ENCODE results near the gene CCNQ.

CCNQ gene

DNA sequence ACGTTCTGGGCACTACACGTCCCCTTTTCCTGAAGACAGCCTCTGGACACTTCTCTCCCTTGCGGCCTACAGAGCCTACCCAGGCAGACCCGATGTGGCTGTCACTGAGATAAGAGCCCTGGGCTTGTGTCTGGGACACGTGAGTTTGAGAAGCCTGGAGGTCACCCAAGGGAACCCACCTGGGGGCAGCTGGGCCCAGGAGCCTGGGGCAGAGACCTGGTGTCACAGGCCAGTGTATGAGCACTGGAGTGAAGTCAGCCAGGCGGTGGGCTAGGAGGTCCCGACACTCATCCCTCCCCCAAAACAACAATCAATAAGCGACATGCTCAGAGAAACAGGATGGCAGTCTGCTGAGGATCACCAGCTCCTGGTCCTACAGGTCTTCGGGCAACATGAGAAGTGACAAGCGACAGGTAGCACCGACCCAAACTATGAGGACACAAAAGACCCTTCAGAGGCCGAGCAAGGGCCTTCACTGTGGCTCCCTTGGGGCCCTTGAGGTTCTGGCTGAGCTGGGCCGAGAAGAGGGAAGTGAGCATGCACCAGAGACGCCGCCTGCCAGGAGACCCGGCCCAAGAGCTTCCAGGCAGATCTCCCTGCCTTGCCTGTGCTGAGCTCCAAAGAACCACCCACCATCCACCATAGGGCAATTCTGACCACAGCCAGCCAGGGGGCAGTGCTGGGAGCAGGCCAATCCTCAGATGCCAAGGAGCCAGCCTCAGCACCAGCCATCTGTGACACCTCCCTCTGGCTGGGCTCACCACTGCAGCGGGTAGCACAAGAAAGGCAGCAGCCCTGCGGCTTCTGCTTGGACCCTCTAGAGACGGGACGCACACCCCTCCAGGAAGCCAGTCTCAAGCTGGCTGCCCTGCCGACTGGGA is 37.1 kb upstream of the CCNQ start (continued):
- peak; percentile 45; the same call in 1 of the 2 replicates for TF ChIP-seq SP2 (tag by site-specific recombination; IDR thresholded peaks at IDR 0.05)
- TF ChIP-seq OSR2 (tag by site-specific recombination; IDR thresholded peaks at IDR 0.05), result no peak
- no peak for TF ChIP-seq ZNF112 (tag by site-specific recombination; IDR thresholded peaks at IDR 0.05)
- TF ChIP-seq ZNF585B (tag by site-specific recombination; IDR thresholded peaks at IDR 0.05), result no peak
- TF ChIP-seq ZNF132 (tag by site-specific recombination; IDR thresholded peaks at IDR 0.05; ENCODE audit: borderline replicate concordance), result no peak
- TF ChIP-seq, protein P1, sequence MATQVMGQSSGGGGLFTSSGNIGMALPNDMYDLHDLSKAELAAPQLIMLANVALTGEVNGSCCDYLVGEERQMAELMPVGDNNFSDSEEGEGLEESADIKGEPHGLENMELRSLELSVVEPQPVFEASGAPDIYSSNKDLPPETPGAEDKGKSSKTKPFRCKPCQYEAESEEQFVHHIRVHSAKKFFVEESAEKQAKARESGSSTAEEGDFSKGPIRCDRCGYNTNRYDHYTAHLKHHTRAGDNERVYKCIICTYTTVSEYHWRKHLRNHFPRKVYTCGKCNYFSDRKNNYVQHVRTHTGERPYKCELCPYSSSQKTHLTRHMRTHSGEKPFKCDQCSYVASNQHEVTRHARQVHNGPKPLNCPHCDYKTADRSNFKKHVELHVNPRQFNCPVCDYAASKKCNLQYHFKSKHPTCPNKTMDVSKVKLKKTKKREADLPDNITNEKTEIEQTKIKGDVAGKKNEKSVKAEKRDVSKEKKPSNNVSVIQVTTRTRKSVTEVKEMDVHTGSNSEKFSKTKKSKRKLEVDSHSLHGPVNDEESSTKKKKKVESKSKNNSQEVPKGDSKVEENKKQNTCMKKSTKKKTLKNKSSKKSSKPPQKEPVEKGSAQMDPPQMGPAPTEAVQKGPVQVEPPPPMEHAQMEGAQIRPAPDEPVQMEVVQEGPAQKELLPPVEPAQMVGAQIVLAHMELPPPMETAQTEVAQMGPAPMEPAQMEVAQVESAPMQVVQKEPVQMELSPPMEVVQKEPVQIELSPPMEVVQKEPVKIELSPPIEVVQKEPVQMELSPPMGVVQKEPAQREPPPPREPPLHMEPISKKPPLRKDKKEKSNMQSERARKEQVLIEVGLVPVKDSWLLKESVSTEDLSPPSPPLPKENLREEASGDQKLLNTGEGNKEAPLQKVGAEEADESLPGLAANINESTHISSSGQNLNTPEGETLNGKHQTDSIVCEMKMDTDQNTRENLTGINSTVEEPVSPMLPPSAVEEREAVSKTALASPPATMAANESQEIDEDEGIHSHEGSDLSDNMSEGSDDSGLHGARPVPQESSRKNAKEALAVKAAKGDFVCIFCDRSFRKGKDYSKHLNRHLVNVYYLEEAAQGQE (tag by site-specific recombination; IDR thresholded peaks at IDR 0.05), result no peak
- TF ChIP-seq MZF1 (tag by site-specific recombination; IDR thresholded peaks at IDR 0.05; ENCODE audit: borderline replicate concordance), result no peak
- TF ChIP-seq, protein P2, sequence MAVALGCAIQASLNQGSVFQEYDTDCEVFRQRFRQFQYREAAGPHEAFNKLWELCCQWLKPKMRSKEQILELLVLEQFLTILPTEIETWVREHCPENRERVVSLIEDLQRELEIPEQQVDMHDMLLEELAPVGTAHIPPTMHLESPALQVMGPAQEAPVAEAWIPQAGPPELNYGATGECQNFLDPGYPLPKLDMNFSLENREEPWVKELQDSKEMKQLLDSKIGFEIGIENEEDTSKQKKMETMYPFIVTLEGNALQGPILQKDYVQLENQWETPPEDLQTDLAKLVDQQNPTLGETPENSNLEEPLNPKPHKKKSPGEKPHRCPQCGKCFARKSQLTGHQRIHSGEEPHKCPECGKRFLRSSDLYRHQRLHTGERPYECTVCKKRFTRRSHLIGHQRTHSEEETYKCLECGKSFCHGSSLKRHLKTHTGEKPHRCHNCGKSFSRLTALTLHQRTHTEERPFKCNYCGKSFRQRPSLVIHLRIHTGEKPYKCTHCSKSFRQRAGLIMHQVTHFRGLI (tag by site-specific recombination; IDR thresholded peaks at IDR 0.05), result peak; percentile 64
- no peak for TF ChIP-seq PRDM1 (tag by site-specific recombination; IDR thresholded peaks at IDR 0.05)
- no peak for TF ChIP-seq ZNF37A (tag by site-specific recombination; IDR thresholded peaks at IDR 0.05)
- TF ChIP-seq ZNF621 (tag by site-specific recombination; IDR thresholded peaks at IDR 0.05), result no peak
- TF ChIP-seq GLIS1 (tag by site-specific recombination; IDR thresholded peaks at IDR 0.05), result no peak
- TF ChIP-seq ZNF654 (tag by site-specific recombination; IDR thresholded peaks at IDR 0.05; ENCODE audit: low read depth), result peak; percentile 14; the same call in 1 of the 2 replicates
- no peak for TF ChIP-seq ZNF354C (tag by site-specific recombination; IDR thresholded peaks at IDR 0.05; ENCODE audit: borderline replicate concordance, low read depth)
- no peak for TF ChIP-seq ZNF23 (tag by site-specific recombination; IDR thresholded peaks at IDR 0.05; ENCODE audit: borderline replicate concordance)
- TF ChIP-seq MEIS1 (CRISPR knock-in tag; IDR thresholded peaks at IDR 0.05; ENCODE audit: borderline replicate concordance), result no peak
- no peak for TF ChIP-seq ZNF561 (tag by site-specific recombination; IDR thresholded peaks at IDR 0.05; ENCODE audit: borderline replicate concordance)
- no peak for TF ChIP-seq ZNF560 (tag by site-specific recombination; IDR thresholded peaks at IDR 0.05; ENCODE audit: borderline replicate concordance)
- TF ChIP-seq, protein P3, sequence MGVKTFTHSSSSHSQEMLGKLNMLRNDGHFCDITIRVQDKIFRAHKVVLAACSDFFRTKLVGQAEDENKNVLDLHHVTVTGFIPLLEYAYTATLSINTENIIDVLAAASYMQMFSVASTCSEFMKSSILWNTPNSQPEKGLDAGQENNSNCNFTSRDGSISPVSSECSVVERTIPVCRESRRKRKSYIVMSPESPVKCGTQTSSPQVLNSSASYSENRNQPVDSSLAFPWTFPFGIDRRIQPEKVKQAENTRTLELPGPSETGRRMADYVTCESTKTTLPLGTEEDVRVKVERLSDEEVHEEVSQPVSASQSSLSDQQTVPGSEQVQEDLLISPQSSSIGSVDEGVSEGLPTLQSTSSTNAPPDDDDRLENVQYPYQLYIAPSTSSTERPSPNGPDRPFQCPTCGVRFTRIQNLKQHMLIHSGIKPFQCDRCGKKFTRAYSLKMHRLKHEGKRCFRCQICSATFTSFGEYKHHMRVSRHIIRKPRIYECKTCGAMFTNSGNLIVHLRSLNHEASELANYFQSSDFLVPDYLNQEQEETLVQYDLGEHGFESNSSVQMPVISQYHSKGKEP (tag by site-specific recombination; IDR thresholded peaks at IDR 0.05), result no peak
- TF ChIP-seq ZNF791 (tag by site-specific recombination; IDR thresholded peaks at IDR 0.05), result no peak
- no peak for TF ChIP-seq ZNF623 (tag by site-specific recombination; IDR thresholded peaks at IDR 0.05)
- no peak for TF ChIP-seq ZNF10 (tag by site-specific recombination; IDR thresholded peaks at IDR 0.05)
- no peak for TF ChIP-seq OVOL3 (tag by site-specific recombination; IDR thresholded peaks at IDR 0.05)
- TF ChIP-seq SCRT1 (tag by site-specific recombination; IDR thresholded peaks at IDR 0.05; ENCODE audit: borderline replicate concordance), result peak; percentile 94; the same call in 1 of the 2 replicates
- TF ChIP-seq ZNF175 (tag by site-specific recombination; IDR thresholded peaks at IDR 0.05), result no peak
- TF ChIP-seq, protein P4, sequence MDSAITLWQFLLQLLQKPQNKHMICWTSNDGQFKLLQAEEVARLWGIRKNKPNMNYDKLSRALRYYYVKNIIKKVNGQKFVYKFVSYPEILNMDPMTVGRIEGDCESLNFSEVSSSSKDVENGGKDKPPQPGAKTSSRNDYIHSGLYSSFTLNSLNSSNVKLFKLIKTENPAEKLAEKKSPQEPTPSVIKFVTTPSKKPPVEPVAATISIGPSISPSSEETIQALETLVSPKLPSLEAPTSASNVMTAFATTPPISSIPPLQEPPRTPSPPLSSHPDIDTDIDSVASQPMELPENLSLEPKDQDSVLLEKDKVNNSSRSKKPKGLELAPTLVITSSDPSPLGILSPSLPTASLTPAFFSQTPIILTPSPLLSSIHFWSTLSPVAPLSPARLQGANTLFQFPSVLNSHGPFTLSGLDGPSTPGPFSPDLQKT (IDR thresholded peaks at IDR 0.05; ENCODE audit: borderline replicate concordance, low read depth, low read length), result no peak
- TF ChIP-seq ZNF335 (tag by site-specific recombination; conservative IDR thresholded peaks at IDR 0.05), result no peak
- no peak for TF ChIP-seq ZNF555 (tag by site-specific recombination; conservative IDR thresholded peaks at IDR 0.05)
- no peak for TF ChIP-seq ZNF426 (tag by site-specific recombination; IDR thresholded peaks at IDR 0.05)
- peak; percentile 73 for TF ChIP-seq CTCF (tag by site-specific recombination; IDR thresholded peaks at IDR 0.05)
- no peak for TF ChIP-seq ZXDB (tag by site-specific recombination; IDR thresholded peaks at IDR 0.05)
